Gastroesophageal sphincter (tissue), 3 donors: ENCODE data around the gene C16orf46.

Experiments
- POLR2A ChIP-seq, 2 donors: fragments of 450-650 bp; IDR thresholded peaks; one replicate each; pipeline ENCODE4 v1.6.1; 2017; ENCODE audit warnings: antibody characterized with exemption in 2 of 2, mild to moderate bottlenecking in 2 of 2, moderate library complexity in 1 of 2
- POLR2AphosphoS5 ChIP-seq: sonication (generic); formaldehyde crosslinking; IDR thresholded peaks from one replicate; pipeline ENCODE4 v1.6.1; 2017; ENCODE audit warnings: antibody characterized with exemption
- TF ChIP-seq, protein P1 (sequence below), 4 experiments: fragments of 200-600 bp in 2 of 4; fragments of 450-650 bp in 2 of 4; sonication (generic) in 1 of 4; IDR thresholded peaks; one replicate each; pipeline ENCODE4 v1.5.1; 2017 to 2019; ENCODE audit warnings: antibody characterized with exemption in 4 of 4, mild to moderate bottlenecking in 2 of 4, moderate library complexity in 2 of 4

DNA sequence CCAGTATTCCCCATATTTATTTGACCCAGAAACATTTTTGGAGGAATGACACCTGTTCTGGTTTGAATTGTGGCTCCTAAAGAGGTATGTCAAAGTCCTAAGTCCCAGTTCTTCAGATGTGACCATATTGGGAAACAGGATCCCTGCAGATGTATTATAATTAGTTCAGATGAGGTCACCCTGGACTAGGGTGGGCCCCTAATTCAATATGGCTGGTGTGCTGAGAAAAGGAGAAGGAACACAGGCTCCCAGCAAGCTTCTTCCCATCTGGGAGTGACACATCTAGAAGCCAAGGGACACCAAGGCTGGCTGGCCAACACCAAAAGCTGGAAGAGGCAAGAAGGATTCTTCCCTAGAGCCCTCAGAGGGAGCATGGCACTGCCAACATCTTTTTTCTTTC lies 22.9 kb upstream of the C16orf46 start:
- TF ChIP-seq, protein P1, sequence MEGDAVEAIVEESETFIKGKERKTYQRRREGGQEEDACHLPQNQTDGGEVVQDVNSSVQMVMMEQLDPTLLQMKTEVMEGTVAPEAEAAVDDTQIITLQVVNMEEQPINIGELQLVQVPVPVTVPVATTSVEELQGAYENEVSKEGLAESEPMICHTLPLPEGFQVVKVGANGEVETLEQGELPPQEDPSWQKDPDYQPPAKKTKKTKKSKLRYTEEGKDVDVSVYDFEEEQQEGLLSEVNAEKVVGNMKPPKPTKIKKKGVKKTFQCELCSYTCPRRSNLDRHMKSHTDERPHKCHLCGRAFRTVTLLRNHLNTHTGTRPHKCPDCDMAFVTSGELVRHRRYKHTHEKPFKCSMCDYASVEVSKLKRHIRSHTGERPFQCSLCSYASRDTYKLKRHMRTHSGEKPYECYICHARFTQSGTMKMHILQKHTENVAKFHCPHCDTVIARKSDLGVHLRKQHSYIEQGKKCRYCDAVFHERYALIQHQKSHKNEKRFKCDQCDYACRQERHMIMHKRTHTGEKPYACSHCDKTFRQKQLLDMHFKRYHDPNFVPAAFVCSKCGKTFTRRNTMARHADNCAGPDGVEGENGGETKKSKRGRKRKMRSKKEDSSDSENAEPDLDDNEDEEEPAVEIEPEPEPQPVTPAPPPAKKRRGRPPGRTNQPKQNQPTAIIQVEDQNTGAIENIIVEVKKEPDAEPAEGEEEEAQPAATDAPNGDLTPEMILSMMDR (IDR thresholded peaks at IDR 0.05) = no peak
- TF ChIP-seq POLR2AphosphoS5 = no peak
- no peak for TF ChIP-seq POLR2A (IDR thresholded peaks at IDR 0.05)
